Spinal cord (tissue), 10 donors: Measurements from ENCODE around the gene WDR47. TPM values are rescaled to one million over a fixed set of nuclear protein-coding genes. Genes with fewer than 3 reads are reported as not detected.

Source experiments
- DNase-seq, 6 donors: peaks; one replicate each; pipeline versions ENCODE4 v3.0.0 to v3.0.0-alpha.2; 2013 to 2015; ENCODE audit warnings: low spot score in 6 of 6, low read depth in 4 of 6
- H3K27ac ChIP-seq: one replicate; pipeline ENCODE4 v1.5.1; 2013; ENCODE audit warnings: low read depth, low read length, control low read depth
- H3K27me3 ChIP-seq: one replicate; pipeline ENCODE4 v1.6.1; 2013; ENCODE audit warnings: low read length; ENCODE audit not compliant: control insufficient read depth, insufficient read depth
- H3K36me3 ChIP-seq: one replicate; pipeline ENCODE4 v1.6.1; 2013; ENCODE audit warnings: low read length; ENCODE audit not compliant: control insufficient read depth, insufficient read depth
- H3K4me1 ChIP-seq: one replicate; pipeline ENCODE4 v1.6.1; 2013; ENCODE audit warnings: low read length; ENCODE audit not compliant: control insufficient read depth, insufficient read depth
- H3K4me3 ChIP-seq: one replicate; pipeline ENCODE4 v1.5.1; 2013; ENCODE audit warnings: low read depth, low read length, control low read depth
- H3K9me3 ChIP-seq: one replicate; pipeline ENCODE4 v1.6.1; 2013; ENCODE audit warnings: low read length; ENCODE audit not compliant: control insufficient read depth, insufficient read depth
- WGBS: methylation state at CpG from one replicate; pipeline ENCODE4 v1.1.5; 2013; ENCODE audit warnings: missing lambda C conversion rate; ENCODE audit not compliant: insufficient coverage; 5-methylcytosine and 5-hydroxymethylcytosine counted together
- polyA plus RNA-seq, 2 donors: library from polyadenylated mRNA; unstranded; fragments of 120-200 nt; gene quantifications; one replicate each; pipeline ENCODE4 v1.2.1, GENCODE V29; 2013; ENCODE audit not compliant: insufficient read length in 2 of 2
- total RNA-seq, 2 donors: library from RNA; depleted of rRNA in 1 of 2; stranded (reverse); fragments of 120-200 nt in 1 of 2; fragments of >200 nt in 1 of 2; gene quantifications; one replicate each; pipeline versions ENCODE4 v1.2.3 to v1.2.4, GENCODE V29; 2013 to 2014
- donor health status: healthy.

WDR47 gene
- total and polyA plus RNA-seq, 4 donors: 36.0 to 92.9 (median 69.5) TPM

GRCh38 chr1:109080441-109081082 is 38.7 kb upstream of the WDR47 start:
- Histone ChIP-seq H3K9me3 (no peaks in the 10 kb centered on the region), H3K4me1 (peaks cover 20% of the 10 kb centered on the region), H3K27ac (peak overlapping the region; percentile 60), H3K4me3 (no peak overlapping the region), H3K27me3 (no peaks in the 10 kb centered on the region), H3K36me3 (no peaks in the 10 kb centered on the region)
- WGBS: 86% methylated on average over 2 of the region's 5 CpGs
- DNase-seq: no peak

GRCh38 chr1:109079240-109079622 is 37.3 kb upstream of the WDR47 start:
- Histone ChIP-seq H3K4me3 (no peak overlapping the region), H3K36me3 (no peaks in the 10 kb centered on the region), H3K27ac (no peak overlapping the region), H3K4me1 (peaks cover 12% of the 10 kb centered on the region), H3K9me3 (no peaks in the 10 kb centered on the region), H3K27me3 (no peaks in the 10 kb centered on the region)
- no CpG with 5 or more reads among the region's 2 CpGs for WGBS
- no peak for DNase-seq

- Histone ChIP-seq H3K27me3 (no peaks in the 10 kb centered on the region), H3K4me1 (peaks cover 10% of the 10 kb centered on the region), H3K27ac (no peak overlapping the region), H3K4me3 (no peak overlapping the region), H3K36me3 (peaks cover 6% of the 10 kb centered on the region), H3K9me3 (no peaks in the 10 kb centered on the region)
- no peak for DNase-seq
- WGBS: 100% methylated on average over 1 of the region's 1 CpG
Observed at GRCh38 chr1:109078317-109078716, 36.4 kb upstream of the WDR47 start.

GRCh38 chr1:109075531-109076490 is 33.9 kb upstream of the WDR47 start, which contains the start of gene TAF13:
TAF13 (minus strand) TSS chr1:109076003; CDS start chr1:109075947, 56 bp downstream.
- Histone ChIP-seq H3K36me3 (peaks cover 19% of the 10 kb centered on the region), H3K27ac (peak within 1 kb of the TSS; percentile 98), H3K4me3 (peak within 1 kb of the TSS; percentile 100), H3K9me3 (no peaks in the 10 kb centered on the region), H3K27me3 (no peaks in the 10 kb centered on the region), H3K4me1 (peaks cover 6% of the 10 kb centered on the region)
- WGBS: 3% methylated on average over 31 of the region's 39 CpGs
- peak; percentile 83 to 99 (median 92) for DNase-seq

- DNase-seq: no peak
- Histone ChIP-seq H3K9me3 (no peaks in the 10 kb centered on the region), H3K4me3 (no peak overlapping the region), H3K36me3 (peaks cover 45% of the 10 kb centered on the region), H3K27ac (no peak overlapping the region), H3K27me3 (no peaks in the 10 kb centered on the region), H3K4me1 (no peaks in the 10 kb centered on the region)
- WGBS: no CpG with 5 or more reads among the region's 1 CpG
Observed at GRCh38 chr1:109069294-109069693, 27.4 kb upstream of the WDR47 start.

- no peak overlapping the region for H3K4me3 ChIP-seq
- H3K36me3 ChIP-seq: peaks cover 47% of the 10 kb centered on the region
- no peak for DNase-seq
- H3K4me1 ChIP-seq: no peaks in the 10 kb centered on the region
- WGBS: 80% methylated on average over 1 of the region's 8 CpGs
- no peaks in the 10 kb centered on the region for H3K27me3 ChIP-seq
- no peaks in the 10 kb centered on the region for H3K9me3 ChIP-seq
- H3K27ac ChIP-seq: no peak overlapping the region
Observed at GRCh38 chr1:109067883-109068282, 26.0 kb upstream of the WDR47 start.

GRCh38 chr1:109065137-109065536 is 23.2 kb upstream of the WDR47 start:
- no CpG with 5 or more reads among the region's 3 CpGs for WGBS
- no peaks in the 10 kb centered on the region for H3K9me3 ChIP-seq
- H3K4me3 ChIP-seq: no peak overlapping the region
- H3K27me3 ChIP-seq: no peaks in the 10 kb centered on the region
- DNase-seq: no peak
- H3K36me3 ChIP-seq: peaks cover 43% of the 10 kb centered on the region
- H3K27ac ChIP-seq: no peak overlapping the region
- H3K4me1 ChIP-seq: no peaks in the 10 kb centered on the region

GRCh38 chr1:109061183-109061582 is 19.3 kb upstream of the WDR47 start:
- H3K36me3 ChIP-seq: peaks cover 26% of the 10 kb centered on the region
- WGBS: 92% methylated on average over 2 of the region's 4 CpGs
- H3K9me3 ChIP-seq: no peaks in the 10 kb centered on the region
- H3K27ac ChIP-seq: no peak overlapping the region
- H3K4me3 ChIP-seq: no peak overlapping the region
- DNase-seq: no peak
- no peaks in the 10 kb centered on the region for H3K27me3 ChIP-seq
- H3K4me1 ChIP-seq: no peaks in the 10 kb centered on the region

- Histone ChIP-seq H3K9me3 (no peaks in the 10 kb centered on the region), H3K4me3 (no peak overlapping the region), H3K27me3 (no peaks in the 10 kb centered on the region), H3K27ac (no peak overlapping the region), H3K36me3 (peaks cover 25% of the 10 kb centered on the region), H3K4me1 (no peaks in the 10 kb centered on the region)
- 92% methylated on average over 3 of the region's 7 CpGs for WGBS
- no peak for DNase-seq
Observed at GRCh38 chr1:109060707-109061106, 18.8 kb upstream of the WDR47 start.
